HCT116 (cell line): ENCODE measurements around the gene NPC2.

Source experiments
- SP1 ChIP-seq: IDR thresholded peaks from 2 replicates; pipeline ENCODE4 v1.6.1; 2012; ENCODE audit warnings: low read depth
- TF ChIP-seq, protein P1 (sequence below), 3 experiments: fragments of 200-600 bp in 1 of 3; sonication (generic) in 1 of 3; IDR thresholded peaks in 2 of 3; conservative IDR thresholded peaks in 1 of 3; 2 replicates each; pipeline ENCODE4 v1.5.1; 2012 to 2017; ENCODE audit warnings: low read depth in 2 of 3, low read length in 2 of 3, antibody characterized with exemption in 1 of 3, borderline replicate concordance in 1 of 3, control low read depth in 1 of 3, mild to moderate bottlenecking in 1 of 3, mixed read lengths in 1 of 3, mixed run types in 1 of 3, moderate library complexity in 1 of 3; ENCODE audit not compliant: insufficient read depth in 1 of 3

- TF ChIP-seq, protein P1, sequence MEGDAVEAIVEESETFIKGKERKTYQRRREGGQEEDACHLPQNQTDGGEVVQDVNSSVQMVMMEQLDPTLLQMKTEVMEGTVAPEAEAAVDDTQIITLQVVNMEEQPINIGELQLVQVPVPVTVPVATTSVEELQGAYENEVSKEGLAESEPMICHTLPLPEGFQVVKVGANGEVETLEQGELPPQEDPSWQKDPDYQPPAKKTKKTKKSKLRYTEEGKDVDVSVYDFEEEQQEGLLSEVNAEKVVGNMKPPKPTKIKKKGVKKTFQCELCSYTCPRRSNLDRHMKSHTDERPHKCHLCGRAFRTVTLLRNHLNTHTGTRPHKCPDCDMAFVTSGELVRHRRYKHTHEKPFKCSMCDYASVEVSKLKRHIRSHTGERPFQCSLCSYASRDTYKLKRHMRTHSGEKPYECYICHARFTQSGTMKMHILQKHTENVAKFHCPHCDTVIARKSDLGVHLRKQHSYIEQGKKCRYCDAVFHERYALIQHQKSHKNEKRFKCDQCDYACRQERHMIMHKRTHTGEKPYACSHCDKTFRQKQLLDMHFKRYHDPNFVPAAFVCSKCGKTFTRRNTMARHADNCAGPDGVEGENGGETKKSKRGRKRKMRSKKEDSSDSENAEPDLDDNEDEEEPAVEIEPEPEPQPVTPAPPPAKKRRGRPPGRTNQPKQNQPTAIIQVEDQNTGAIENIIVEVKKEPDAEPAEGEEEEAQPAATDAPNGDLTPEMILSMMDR (IDR thresholded peaks at IDR 0.05 in 2 of 3, conservative IDR thresholded peaks at IDR 0.05 in 1 of 3; ENCODE audit: borderline replicate concordance in 1 of 3, insufficient read depth in 1 of 3, low read depth in 2 of 3, low read length in 2 of 3), result no peak
- no peak for TF ChIP-seq SP1
Observed at GRCh38 chr14:74457565-74457895, 35.6 kb downstream of the NPC2 start.
